Measurements from ENCODE around the gene BCAS3. TPM values are rescaled to one million over a fixed set of nuclear protein-coding genes. Genes with fewer than 3 reads are reported as not detected.

Gene BCAS3
- total RNA-seq, 2 experiments from 2014 or later = 20.1 to 31.8 TPM

GRCh38 chr17:61087024-61087423 is 409.4 kb downstream of the BCAS3 start:
- H3K36me3 Mint-ChIP-seq (ENCODE audit: low read depth) = peaks cover 43% of the 10 kb centered on the region
- Histone ChIP-seq H3K27me3 (ENCODE audit: control insufficient read depth in 1 of 2, insufficient read depth in 2 of 2, low read length in 2 of 2) (no peaks in the 10 kb centered on the region), H3K9me3 (ENCODE audit: control insufficient read depth in 1 of 2, insufficient read depth in 1 of 2, low read length in 2 of 2) (peaks cover 0 to 4% of the 10 kb centered on the region in 2 experiments), H3K36me3 (ENCODE audit: insufficient read depth, low read length) (no peaks in the 10 kb centered on the region), H3K4me3 (ENCODE audit: low read length) (no peak overlapping the region), H3K4me1 (ENCODE audit: insufficient read depth, low read length) (no peaks in the 10 kb centered on the region), H3K27ac (ENCODE audit: low read depth in 1 of 2, low read length in 2 of 2) (no peak overlapping the region)
- ChIA-PET POLR2A (no interaction called here), CTCF (no interaction called here)
- intact Hi-C loops (cut with DNase I, micrococcal nuclease) = no loop called here
- DNase-seq = no peak
- H3K4me3 Mint-ChIP-seq = no peak overlapping the region
- no peak for ATAC-seq (ENCODE audit: poor library complexity)
- no peak overlapping the region for H3K27ac Mint-ChIP-seq
- H3K4me1 Mint-ChIP-seq (ENCODE audit: low read depth) = peaks cover 4% of the 10 kb centered on the region
- H3K9me3 Mint-ChIP-seq = peaks cover 9% of the 10 kb centered on the region
- no peak for TF ChIP-seq CTCF (IDR thresholded peaks at IDR 0.05)
- no peaks in the 10 kb centered on the region for H3K27me3 Mint-ChIP-seq

- Mint-ChIP-seq H3K4me1 (ENCODE audit: low read depth) (peaks cover 4% of the 10 kb centered on the region), H3K4me3 (no peak overlapping the region), H3K9me3 (peaks cover 11% of the 10 kb centered on the region), H3K36me3 (ENCODE audit: low read depth) (peaks cover 48% of the 10 kb centered on the region), H3K27ac (no peak overlapping the region), H3K27me3 (no peaks in the 10 kb centered on the region)
- Histone ChIP-seq H3K27me3 (ENCODE audit: control insufficient read depth in 1 of 2, insufficient read depth in 2 of 2, low read length in 2 of 2) (no peaks in the 10 kb centered on the region), H3K4me3 (ENCODE audit: low read length) (no peak overlapping the region), H3K36me3 (ENCODE audit: insufficient read depth, low read length) (no peaks in the 10 kb centered on the region), H3K27ac (ENCODE audit: low read depth in 1 of 2, low read length in 2 of 2) (no peak overlapping the region), H3K9me3 (ENCODE audit: control insufficient read depth in 1 of 2, insufficient read depth in 1 of 2, low read length in 2 of 2) (peaks cover 7 to 9% of the 10 kb centered on the region in 2 experiments), H3K4me1 (ENCODE audit: insufficient read depth, low read length) (no peaks in the 10 kb centered on the region)
- DNase-seq (no peak), ATAC-seq (ENCODE audit: poor library complexity) (no peak)
- ChIA-PET POLR2A (no interaction called here), CTCF (no interaction called here)
- no peak for TF ChIP-seq CTCF (IDR thresholded peaks at IDR 0.05)
- intact Hi-C loops (cut with DNase I, micrococcal nuclease) = no loop called here
Measured at GRCh38 chr17:61088556-61088955, 410.9 kb downstream of the BCAS3 start.

GRCh38 chr17:61091096-61091495 is 413.4 kb downstream of the BCAS3 start:
- H3K36me3 ChIP-seq (ENCODE audit: insufficient read depth, low read length) = no peaks in the 10 kb centered on the region
- POLR2A ChIA-PET = no interaction called here
- no peak overlapping the region for H3K4me3 Mint-ChIP-seq
- CTCF ChIA-PET = interaction anchor here (0.9 kb wide), 1 partner anchor 14 kb away, joined by 4 read pairs; no protein-coding TSS in a partner anchor
- peaks cover 7 to 9% of the 10 kb centered on the region in 2 experiments for H3K9me3 ChIP-seq (ENCODE audit: control insufficient read depth in 1 of 2, insufficient read depth in 1 of 2, low read length in 2 of 2)
- no peaks in the 10 kb centered on the region for H3K27me3 Mint-ChIP-seq
- no peak overlapping the region for H3K27ac Mint-ChIP-seq
- H3K4me3 ChIP-seq (ENCODE audit: low read length) = no peak overlapping the region
- peaks cover 4% of the 10 kb centered on the region for H3K4me1 Mint-ChIP-seq (ENCODE audit: low read depth)
- peaks cover 11% of the 10 kb centered on the region for H3K9me3 Mint-ChIP-seq
- no peaks in the 10 kb centered on the region for H3K4me1 ChIP-seq (ENCODE audit: insufficient read depth, low read length)
- H3K27me3 ChIP-seq (ENCODE audit: control insufficient read depth in 1 of 2, insufficient read depth in 2 of 2, low read length in 2 of 2) = no peaks in the 10 kb centered on the region
- no peak for TF ChIP-seq CTCF (IDR thresholded peaks at IDR 0.05)
- peaks cover 37% of the 10 kb centered on the region for H3K36me3 Mint-ChIP-seq (ENCODE audit: low read depth)
- H3K27ac ChIP-seq (ENCODE audit: low read depth in 1 of 2, low read length in 2 of 2) = no peak overlapping the region
- intact Hi-C loops (cut with DNase I, micrococcal nuclease) = loop anchor here in 1 of 2 experiments (10.0 kb wide), 1 partner anchor 94 kb away; no protein-coding TSS in a partner anchor
- DNase-seq = no peak
- no peak for ATAC-seq (ENCODE audit: poor library complexity)
